ENCODE results near the gene SELPLG.
A peak's percentile ranks its signal among the peaks of the same experiment; 100 is the strongest.
"Not testable (repeated sequence)": the region's sequence is repeated elsewhere in the genome, so short reads cannot be mapped to it uniquely, and the experiment has no call there.

SELPLG gene, protein sequence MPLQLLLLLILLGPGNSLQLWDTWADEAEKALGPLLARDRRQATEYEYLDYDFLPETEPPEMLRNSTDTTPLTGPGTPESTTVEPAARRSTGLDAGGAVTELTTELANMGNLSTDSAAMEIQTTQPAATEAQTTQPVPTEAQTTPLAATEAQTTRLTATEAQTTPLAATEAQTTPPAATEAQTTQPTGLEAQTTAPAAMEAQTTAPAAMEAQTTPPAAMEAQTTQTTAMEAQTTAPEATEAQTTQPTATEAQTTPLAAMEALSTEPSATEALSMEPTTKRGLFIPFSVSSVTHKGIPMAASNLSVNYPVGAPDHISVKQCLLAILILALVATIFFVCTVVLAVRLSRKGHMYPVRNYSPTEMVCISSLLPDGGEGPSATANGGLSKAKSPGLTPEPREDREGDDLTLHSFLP

DNA sequence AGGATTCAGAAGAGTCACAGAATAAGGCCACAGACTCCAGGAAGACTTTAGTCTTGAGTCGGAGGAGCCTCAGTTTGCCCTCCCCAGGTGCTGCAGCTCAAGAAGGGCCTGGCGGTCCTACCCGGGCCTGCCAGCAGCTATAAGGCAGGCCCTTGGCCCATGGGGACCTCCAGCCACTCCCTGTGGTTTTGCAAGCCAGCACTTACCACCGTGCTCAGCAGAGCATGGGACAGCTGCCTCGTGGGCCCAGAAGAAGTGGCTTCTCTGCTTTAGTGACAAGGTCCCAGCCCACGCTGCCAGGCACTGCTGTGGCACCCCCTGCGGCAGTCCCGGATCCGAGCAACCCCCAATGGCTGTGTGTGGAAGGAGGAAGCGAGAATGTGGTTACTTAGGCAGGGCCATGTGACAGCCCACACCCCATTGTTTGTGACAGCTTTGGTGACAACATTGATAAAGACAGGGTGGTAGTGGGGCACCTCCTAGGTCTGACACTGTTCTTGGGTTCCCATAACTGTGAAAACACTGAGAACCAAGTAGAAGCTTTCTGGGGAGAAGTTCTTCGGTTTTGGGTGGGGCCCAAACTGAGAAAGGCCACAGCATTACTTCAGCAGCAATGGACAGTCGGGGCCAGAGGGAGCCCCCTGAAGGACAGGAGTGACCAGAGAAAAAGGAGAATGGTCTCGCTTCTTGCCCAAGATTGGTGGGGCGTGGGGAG, at the start of gene SELPLG:
TSS of gene SELPLG (minus strand) at position 361 of the 715 bp plus-strand sequence. CDS start 9,587 bp downstream, outside the sequence.
- peak; percentile 71 to 78 (median 71) for DNase-seq (ENCODE audit: low read depth in 2 of 3, low spot score in 1 of 3)

DNA sequence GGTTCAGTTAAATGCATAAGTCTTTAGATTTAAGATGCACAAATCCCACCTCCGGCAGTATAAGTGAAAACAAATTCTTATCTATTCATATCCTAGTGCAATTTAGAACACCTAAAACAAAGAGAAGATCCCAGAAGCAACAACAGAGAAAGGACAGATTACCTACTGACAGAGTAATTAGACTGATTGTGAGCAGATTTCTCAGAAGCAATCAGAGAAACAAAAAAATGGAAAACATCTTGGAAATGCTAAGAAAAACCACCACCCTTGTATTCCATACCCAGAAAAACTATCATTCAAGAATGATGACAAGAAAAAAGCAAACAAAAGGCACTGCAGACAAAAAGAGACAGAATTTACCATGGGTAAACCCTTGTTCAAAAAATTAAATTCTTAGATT, 47.6 kb upstream of the SELPLG start:
- no peak for DNase-seq (ENCODE audit: low read depth in 2 of 3, low spot score in 1 of 3)

DNA sequence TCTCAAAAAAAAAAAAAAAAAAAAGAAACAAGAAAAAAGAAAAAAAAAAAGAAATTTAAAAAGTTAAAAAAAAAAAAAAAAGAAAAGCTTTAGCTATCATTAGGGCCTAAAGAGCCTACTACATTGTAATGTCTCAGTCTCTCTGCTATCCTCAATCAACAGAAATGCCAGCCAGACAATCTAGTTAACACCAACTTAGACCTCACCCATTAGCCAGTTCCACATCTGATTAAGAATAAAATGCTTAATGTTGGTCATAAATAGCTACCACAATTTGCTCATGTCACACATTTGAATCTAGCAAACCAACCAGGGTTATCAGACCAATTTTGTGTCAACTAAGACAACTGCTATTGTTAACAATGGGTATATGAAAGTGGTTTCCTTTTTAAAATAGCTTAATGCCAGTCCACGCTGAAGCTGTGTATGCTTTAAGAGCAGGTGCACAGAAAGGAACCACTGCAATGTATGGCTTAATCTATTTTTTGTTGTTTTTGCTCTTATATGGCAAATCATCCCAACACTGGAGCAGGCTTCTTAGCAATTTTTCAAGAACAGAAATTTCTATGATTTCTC, 45.5 kb upstream of the SELPLG start:
- DNase-seq (ENCODE audit: low read depth in 2 of 3, low spot score in 1 of 3), result no peak

DNA sequence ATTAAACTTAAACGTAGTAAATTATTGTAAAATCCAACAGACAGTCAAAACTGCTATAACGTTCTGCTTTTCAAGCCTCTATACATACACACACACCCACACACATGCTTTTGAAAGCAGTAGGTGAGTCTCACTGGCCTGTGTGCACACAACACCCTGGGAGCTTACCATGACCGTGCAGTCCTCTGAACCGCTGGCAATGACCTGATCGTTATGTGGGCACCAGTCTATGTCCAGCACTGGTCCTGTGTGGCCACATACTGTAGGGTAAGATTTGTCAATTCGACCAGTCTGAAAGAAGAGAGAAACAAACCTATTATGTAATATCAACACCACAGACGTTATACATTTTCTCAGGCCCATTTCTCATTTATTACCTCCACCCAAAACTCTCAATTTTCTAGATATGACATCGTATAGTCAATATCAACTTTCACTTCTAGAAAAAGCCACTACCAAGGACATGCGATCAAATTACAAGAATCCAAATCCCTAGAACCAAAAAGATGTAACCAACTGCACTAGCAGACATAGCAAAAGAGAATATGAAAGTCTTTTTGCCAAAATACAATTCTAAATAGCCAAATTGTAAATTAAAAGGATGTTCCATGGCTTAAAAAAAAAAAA, 44.5 kb upstream of the SELPLG start:
- no peak for DNase-seq (ENCODE audit: low read depth in 2 of 3, low spot score in 1 of 3)

DNA sequence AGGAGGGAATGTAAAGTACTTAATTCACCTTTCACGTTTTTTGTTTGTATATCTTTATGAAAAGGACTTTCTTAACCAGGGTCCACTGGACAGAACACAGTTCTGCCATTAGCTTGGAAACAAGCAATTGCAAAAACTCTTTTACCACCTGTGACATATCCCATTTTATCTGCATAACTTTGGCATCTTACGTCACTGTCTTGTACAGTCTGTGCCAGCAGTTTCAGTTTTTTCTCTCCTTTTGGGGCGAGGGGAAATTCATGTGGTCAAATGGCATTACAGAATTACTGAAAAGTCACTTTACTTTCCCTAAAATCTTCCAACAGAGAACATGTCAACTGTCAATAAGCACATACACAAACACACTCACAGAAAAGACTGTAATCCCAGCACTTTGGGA, 43.7 kb upstream of the SELPLG start:
- no peak for DNase-seq (ENCODE audit: low read depth in 2 of 3, low spot score in 1 of 3)

DNA sequence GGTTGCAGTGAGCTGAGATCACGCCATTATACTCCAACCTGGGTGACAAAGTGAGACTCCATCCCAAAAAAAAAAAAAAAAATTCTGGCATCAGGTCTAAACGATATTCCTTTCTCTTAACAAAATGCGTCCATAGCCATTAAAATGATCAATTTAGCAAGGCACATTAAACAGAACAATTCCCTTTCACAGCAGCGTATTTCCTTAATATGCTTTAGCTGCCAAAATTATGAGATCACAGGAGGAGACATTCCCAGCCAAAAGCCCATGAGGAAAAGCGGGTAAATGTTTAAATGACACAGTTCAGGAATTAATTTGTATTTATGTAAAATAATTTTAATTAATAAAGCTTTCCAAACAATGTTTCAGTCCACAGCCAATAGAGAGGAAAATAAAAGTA, 43.0 kb upstream of the SELPLG start:
- no peak for DNase-seq (ENCODE audit: low read depth in 2 of 3, low spot score in 1 of 3)

DNA sequence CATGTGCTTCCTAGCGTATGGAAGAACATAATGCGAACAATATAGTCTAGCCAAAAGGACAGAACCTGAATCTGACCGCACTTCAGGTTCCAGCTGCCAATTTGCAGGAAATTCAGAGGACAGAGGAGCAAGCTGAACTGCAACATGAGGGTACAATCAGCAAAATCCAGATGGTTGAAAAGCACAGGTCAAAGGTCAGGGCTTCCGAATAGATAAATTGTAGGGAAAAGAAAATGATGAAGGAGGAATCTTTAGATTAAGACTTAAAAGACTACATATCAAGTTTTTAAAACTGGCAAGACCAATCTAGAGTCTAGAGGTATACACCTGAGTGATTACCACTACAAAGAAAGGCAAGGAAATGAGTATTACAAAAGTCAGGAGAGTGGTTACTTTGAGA, 42.1 kb upstream of the SELPLG start:
- DNase-seq (ENCODE audit: low read depth in 2 of 3, low spot score in 1 of 3), result no peak

DNA sequence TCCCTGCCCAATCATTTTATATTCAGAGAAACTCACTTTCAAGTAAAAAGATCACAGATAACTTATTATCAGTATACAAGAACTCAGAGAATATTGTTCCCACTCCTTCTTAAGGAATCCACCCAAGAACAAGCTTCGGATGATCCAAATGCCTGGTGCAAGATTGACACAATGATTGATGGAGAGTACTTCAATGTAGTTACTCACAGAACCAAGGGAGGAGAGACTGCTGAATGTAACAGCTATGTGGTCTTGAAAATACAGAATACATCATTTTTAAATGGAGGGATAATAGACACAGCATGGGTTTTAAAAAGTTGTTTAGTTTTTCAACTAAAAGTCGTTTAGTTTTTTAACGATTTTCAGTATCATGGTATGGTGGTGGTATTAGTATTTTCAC, 38.4 kb upstream of the SELPLG start:
- DNase-seq (ENCODE audit: low read depth in 2 of 3, low spot score in 1 of 3), result no peak

DNA sequence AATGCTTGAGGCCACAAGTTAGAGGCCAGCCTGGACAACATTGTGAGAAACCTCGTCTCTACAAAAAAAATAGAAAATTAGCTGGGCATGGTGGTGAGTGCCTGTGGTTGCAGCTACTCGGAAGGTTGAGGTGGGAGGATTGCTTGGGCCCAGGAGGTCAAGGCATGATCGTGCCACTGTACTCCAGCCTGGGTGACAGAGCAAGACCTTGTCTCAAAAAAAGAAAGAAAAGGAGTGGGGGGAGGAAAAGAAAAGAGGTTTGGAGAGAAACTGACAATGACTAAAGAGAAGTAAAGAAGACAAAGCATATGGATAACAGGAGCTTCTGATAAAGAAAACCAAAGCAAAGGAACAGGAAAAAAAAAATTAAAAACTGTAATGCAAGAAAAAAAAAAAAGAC, 37.4 kb upstream of the SELPLG start:
- no peak for DNase-seq (ENCODE audit: low read depth in 2 of 3, low spot score in 1 of 3)

DNA sequence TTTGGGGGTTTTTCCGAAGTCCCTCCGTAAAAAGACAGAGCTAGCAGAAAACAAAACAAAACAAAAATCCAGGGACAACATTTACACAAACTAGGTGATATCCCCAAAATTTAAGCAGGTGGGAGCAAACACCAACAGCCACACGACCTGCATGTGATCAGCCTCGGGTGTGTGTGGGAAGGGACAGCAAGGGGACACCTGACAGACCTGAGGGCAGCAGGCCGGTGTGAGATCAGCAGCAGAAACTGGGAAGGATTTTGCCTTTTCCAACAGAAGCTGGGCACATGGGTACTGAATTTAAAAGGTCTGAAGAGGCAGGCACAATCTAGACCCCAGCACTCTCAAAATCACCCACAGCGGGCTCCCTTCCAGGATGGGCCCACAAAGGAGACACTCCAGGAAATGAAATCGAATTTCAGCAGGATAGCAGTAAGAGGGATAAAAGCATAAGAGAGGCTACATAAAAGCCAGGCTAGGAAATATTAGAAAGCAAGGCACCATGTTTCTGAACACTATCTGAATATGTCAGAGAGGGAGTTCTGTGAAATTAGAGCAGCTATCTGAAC, 36.5 kb upstream of the SELPLG start:
- no peak for DNase-seq (ENCODE audit: low read depth in 2 of 3, low spot score in 1 of 3)

DNA sequence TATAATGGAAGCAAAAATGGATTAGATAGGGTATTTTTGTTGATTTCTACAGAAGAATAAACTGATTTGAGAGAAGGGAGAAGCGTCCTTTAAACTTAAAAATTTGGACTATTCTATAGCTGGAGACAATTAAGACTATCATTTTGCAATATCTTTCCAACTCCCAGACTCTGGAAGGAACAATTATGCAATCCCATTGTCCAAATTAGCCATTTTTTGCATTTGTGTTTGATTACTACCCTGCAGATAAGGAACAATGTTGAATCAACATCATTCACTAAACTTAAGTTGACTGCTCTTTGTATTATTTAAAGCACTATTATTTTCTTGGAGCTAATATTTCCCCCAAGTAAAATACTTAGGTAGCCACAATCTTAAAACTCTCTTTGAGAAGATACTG, 34.8 kb upstream of the SELPLG start:
- no peak for DNase-seq (ENCODE audit: low read depth in 2 of 3, low spot score in 1 of 3)

DNA sequence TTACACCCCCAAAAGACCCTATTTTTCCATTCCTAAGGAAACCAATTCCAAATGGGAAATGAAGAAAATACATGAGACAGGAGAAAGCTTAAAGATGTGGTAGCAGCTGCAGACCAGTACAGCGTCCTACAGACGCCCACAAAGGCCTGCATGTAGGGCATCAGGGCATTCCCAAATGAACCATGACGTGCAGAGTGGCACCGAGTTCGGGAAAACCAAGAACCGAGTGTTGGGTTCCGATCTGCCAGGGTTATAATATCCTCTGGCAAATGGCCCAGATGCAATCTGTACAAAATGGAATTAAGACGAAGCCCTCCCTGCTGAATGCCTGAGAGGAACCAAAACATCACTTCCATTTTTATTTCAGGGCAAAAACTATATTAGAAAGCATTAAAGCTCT, 34.4 kb upstream of the SELPLG start:
- DNase-seq (ENCODE audit: low read depth in 2 of 3, low spot score in 1 of 3), result no peak

DNA sequence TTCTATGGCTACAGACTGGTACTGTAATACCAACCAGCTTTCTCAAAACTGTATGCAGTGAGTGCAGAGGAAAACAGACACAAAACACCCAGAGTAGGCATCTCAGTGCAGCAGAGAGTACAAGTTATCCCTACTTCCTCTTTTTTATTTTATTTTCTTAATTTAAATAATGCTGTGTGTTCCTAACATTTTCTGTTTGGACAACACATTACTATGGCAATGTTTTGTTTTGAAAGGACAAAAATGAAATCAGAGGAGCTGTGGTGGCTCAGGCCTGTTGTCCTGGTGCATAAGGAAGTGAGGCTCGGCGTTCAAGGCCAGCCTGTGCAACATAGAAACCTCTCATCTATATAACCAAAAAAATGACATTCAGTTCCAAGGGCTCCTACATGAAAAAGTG, 33.7 kb upstream of the SELPLG start:
- DNase-seq (ENCODE audit: low read depth in 2 of 3, low spot score in 1 of 3), result no peak

DNA sequence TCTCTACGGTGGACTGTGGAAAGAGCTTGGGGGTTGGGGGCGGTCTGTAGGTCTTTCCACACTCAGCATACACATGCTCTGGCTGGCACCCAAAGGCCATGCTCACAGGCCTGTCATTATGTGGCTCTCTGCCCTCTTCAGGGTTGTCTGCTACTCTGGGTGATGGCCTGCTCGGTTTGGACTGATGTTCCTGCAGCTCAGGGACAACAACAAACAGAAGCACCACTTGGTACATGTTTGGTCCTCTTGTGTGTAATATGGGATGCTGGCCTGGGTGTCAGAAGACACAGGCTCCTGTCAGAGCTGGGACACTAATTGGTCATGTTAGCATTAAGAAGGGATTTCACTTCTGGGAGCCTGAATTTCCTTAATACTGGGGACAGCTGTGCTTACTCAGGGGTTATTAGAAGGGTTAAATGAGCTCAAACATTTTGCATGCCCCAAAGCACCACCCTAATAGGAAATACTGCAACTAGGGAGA, 32.7 kb upstream of the SELPLG start:
- no peak for DNase-seq (ENCODE audit: low read depth in 2 of 3, low spot score in 1 of 3)

DNA sequence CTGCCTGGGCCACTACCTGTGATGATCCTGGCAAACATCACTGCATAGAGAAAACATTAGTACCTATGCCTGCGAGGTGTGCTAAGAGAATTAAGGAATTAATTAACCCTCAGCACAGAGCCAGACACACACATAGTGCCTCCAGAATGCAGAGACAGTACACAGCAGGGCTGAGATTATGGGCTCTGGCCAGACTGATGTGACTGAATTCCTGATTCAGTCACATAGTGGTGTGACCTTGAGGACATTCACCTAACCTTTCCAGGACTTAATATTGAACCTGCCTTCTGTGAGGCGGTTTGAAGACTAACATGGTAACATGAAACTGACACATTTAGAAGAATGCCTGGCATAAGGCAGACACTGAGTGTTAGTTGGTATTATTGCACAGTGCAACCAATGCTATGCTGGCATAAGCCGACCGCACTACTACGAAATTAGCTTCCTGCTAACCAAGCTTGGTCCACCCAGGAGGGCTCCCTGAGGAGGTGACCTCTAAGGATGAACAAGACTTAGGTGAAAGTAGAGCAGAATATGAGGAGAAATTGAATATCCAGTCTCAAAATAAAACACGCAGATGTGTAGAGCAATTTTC, 32.0 kb upstream of the SELPLG start:
- no peak for DNase-seq (ENCODE audit: low read depth in 2 of 3, low spot score in 1 of 3)

DNA sequence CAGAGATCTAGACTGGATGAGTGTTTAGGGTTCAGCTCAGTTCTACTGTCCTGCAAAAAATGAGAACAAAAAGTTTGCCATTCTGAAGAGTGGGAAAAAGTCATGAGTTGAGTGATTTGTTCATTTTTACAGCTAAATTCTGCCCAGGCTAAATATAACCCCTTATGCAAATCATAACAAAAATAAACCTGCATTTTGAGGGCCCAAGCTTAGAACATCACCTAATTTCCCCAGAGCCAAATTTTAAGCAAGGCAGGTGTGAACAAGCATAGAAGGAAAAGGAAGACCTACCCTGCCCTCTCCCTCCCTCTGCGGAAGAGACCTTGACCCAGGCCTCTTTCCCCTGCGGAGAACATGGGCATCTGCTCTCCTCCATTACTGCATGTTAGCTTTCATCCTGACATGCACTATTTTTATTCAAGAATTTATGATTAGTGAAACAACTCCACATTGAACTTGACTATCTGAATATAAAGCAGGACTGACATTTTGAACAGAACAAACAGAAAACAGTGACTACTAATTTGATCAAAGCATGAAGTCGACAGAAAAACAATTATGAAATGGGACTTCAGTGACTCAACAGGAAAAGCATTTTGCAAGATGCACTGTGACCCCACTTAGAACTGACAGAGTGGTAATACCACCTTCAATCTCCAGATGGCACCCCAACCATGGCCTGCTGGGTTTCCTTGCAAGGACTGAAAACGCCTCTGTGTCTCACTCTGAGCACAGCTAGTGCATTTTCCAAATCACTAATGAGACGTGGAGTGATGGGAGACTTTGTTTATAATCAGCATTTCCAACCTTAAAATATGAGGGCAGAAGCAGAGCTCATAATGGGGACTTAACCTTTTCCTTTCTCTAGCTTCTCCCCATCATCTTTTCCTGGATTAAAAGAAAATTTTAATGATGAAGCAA, 30.9 kb upstream of the SELPLG start:
- DNase-seq (ENCODE audit: low read depth in 2 of 3, low spot score in 1 of 3), result peak; percentile 75 to 94 (median 81)

DNA sequence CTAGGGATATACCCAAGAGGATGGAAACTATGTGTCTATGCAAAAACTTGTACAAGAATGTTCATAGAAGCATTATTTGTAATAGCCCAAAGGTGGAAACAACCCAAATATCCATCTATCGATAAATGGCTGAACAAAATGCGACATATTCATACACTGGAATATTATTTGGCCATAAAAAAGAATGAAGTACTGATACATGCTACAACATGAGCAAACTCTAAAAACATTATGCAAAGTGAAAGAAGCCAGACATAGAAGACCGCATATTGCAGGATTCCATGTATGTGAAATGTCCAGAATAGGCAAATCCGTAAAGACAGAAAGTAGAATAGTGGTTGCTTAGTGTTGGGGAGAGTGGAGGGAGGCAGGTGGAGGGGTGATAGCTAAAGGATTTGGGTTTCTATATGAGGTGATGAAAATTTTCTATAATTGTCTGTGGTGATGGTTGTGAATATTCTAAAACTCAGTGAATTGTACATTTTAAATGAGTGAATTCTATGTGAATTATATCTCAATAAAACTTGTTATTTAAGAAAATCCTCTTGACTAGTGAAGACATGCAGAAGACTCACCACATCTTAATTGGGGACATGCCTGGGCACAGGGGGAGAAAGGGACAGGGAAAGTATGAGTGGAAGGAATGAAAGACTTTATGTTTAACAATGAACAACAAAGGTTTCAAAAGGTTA, 29.8 kb upstream of the SELPLG start:
- DNase-seq (ENCODE audit: low read depth in 2 of 3, low spot score in 1 of 3), result no peak

DNA sequence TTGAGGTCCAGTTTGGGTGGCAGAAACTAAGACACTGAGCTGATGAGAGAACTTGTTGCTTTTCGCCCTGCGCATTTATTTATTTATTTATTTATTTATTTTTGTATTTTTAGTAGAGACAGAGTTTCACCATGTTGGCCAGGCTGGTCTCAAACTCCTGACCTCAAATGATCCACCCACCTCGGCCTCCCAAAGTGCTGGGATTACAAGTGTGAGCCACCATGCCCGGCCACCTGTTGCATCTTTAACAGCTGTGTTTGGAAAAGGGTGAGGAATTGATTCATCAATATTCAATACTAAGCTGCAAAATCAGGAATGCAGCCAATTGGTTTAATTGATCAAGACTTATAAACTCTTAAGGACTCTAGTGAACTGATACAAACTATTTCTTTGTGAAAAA, 24.4 kb upstream of the SELPLG start:
- not testable (repeated sequence) for DNase-seq (ENCODE audit: low read depth in 2 of 3, low spot score in 1 of 3)

DNA sequence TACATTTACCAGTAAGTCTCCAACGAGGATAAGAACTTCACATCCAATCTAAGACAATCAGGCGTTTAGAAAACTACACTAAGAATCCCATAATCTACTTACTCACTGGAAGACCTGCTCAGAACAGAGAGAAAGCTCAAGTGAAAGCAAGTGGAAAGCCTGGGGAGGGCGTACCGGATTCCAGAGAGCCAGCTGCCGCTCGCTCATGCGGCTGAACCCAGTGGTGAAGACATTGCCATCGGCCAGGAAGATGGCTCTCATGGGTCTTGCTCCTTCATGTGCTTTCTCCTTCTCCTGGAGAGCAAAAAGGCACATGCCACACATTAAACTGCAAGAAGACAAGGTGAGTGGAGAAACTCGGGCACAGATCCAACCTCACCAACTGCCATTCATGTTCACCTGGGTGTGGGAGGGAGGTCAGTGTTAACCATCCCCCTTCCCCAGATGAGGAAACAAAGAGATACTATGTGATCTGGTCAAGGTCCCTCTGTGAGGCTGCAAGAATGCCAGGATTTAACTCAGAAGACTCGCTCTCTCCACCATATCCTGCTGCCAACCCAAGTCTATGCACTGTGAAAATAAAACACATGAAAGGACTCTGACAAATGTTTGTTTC, 23.5 kb upstream of the SELPLG start:
- no peak for DNase-seq (ENCODE audit: low read depth in 2 of 3, low spot score in 1 of 3)

All from stimulated activated CD4-positive, alpha-beta T cell treated with anti-CD3 and anti-CD28 coated beads, Interleukin-12 subunit alpha, Interleukin-12 subunit beta, amount 100 ng/mL, for 48 hours (primary cell).